HEK293T (cell line): ENCODE data around the gene CRYBB1.

Source experiments
- CTCF ChIA-PET: fragments of 350-600 bp; formaldehyde crosslinking; extraction: SDS; loops from one replicate; lab custom pipeline; 2021; ENCODE audit warnings: antibody characterized with exemption, inconsistent platforms; lab: Yijun Ruan, JAX
- POLR2A ChIA-PET: fragments of 350-600 bp; formaldehyde crosslinking; extraction: SDS; loops from one replicate; lab custom pipeline; 2020; ENCODE audit warnings: antibody characterized with exemption, inconsistent platforms; lab: Yijun Ruan, JAX
- DNase-seq: peaks from one replicate; pipeline ENCODE4 v3.0.0; 2012; ENCODE audit warnings: mixed read lengths; ENCODE audit errors: extremely low spot score
- ARNT ChIP-seq: fragments of 450-650 bp; IDR thresholded peaks from 2 replicates; pipeline ENCODE4 v1.6.1; 2017; ENCODE audit warnings: mild to moderate bottlenecking
- BHLHE40 ChIP-seq: fragments of 450-650 bp; IDR thresholded peaks from 2 replicates; pipeline ENCODE4 v1.6.1; 2016; ENCODE audit warnings: mild to moderate bottlenecking, moderate library complexity, borderline replicate concordance
- CTBP1 ChIP-seq: fragments of 450-650 bp; IDR thresholded peaks from 2 replicates; pipeline ENCODE4 v1.6.1; 2016; ENCODE audit warnings: borderline replicate concordance
- ELF4 ChIP-seq: fragments of 450-650 bp; IDR thresholded peaks from 2 replicates; pipeline ENCODE4 v1.6.1; 2017; ENCODE audit warnings: antibody characterized with exemption
- FOXA1 ChIP-seq: fragments of 450-650 bp; IDR thresholded peaks from 2 replicates; pipeline ENCODE4 v1.6.1; 2016; ENCODE audit warnings: mild to moderate bottlenecking
- FOXK2 ChIP-seq: fragments of 450-650 bp; IDR thresholded peaks from 2 replicates; pipeline ENCODE4 v1.6.1; 2016; ENCODE audit warnings: mild to moderate bottlenecking
- FOXM1 ChIP-seq: fragments of 450-650 bp; IDR thresholded peaks from 2 replicates; pipeline ENCODE4 v1.6.1; 2017; ENCODE audit warnings: mild to moderate bottlenecking, borderline replicate concordance
- HDGF ChIP-seq: fragments of 450-650 bp; IDR thresholded peaks from 2 replicates; pipeline ENCODE4 v1.6.1; 2017; ENCODE audit warnings: antibody characterized with exemption, borderline replicate concordance
- L3MBTL2 ChIP-seq: fragments of 450-650 bp; conservative IDR thresholded peaks from 2 replicates; pipeline ENCODE4 v1.6.1; 2016; ENCODE audit warnings: mild to moderate bottlenecking
- LEF1 ChIP-seq: fragments of 450-650 bp; IDR thresholded peaks from 2 replicates; pipeline ENCODE4 v1.6.1; 2017; ENCODE audit warnings: mild to moderate bottlenecking, borderline replicate concordance
- NFRKB ChIP-seq: fragments of 450-650 bp; IDR thresholded peaks from 2 replicates; pipeline ENCODE4 v1.6.1; 2016; ENCODE audit warnings: mild to moderate bottlenecking, moderate library complexity
- PKNOX1 ChIP-seq: fragments of 450-650 bp; IDR thresholded peaks from 2 replicates; pipeline ENCODE4 v1.6.1; 2016
- SP1 ChIP-seq: fragments of 450-650 bp; IDR thresholded peaks from 2 replicates; pipeline ENCODE4 v1.6.1; 2017
- SUZ12 ChIP-seq: fragments of 450-650 bp; IDR thresholded peaks from 2 replicates; pipeline ENCODE4 v1.6.1; 2016; ENCODE audit warnings: mild to moderate bottlenecking
- TARDBP ChIP-seq: fragments of 450-650 bp; IDR thresholded peaks from 2 replicates; pipeline ENCODE4 v1.6.1; 2016
- ZNF384 ChIP-seq: fragments of 450-650 bp; IDR thresholded peaks from 2 replicates; pipeline ENCODE4 v1.6.1; 2016

The CRYBB1 gene

DNA sequence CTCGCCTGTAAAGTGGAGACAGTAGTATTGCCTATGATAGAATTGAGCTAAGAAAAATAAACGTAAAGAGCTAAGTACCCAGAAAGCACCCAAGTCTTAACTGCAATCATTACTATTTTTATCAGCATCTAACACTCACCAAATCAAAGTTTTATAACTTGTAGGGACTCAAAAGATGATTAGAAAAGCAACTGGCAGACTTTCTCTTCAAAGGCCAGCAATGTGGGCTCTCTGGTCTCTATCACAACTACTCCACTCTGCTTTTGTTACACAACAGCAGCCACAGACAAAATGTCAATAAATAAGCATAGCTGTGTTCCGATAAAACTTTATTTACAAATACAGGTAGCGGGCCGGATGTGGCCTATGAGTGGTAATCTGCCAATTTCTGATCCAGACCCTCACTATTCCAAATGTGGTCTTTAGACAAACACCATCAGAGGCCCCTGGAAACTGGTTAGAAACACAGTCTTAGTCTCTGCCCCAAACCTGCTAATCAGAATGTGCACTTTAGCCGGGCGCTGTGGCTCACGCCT is 36.1 kb downstream of the CRYBB1 start:
- POLR2A ChIA-PET, result interaction anchor here (0.6 kb wide), 1 partner anchor 18 kb away, joined by 3 read pairs; no protein-coding TSS in a partner anchor
- TF ChIP-seq L3MBTL2 (no peak), SUZ12 (no peak), LEF1 (no peak), BHLHE40 (no peak), FOXM1 (no peak), SP1 (no peak), ZNF384 (no peak)
- no peak for DNase-seq
- CTCF ChIA-PET, result no interaction called here

GRCh38 chr22:26581026-26581425 is 36.8 kb downstream of the CRYBB1 start:
- DNase-seq, result no peak
- TF ChIP-seq ELF4 (no peak), LEF1 (no peak), ARNT (no peak), BHLHE40 (no peak), ZNF384 (no peak), FOXM1 (no peak), FOXK2 (no peak), TARDBP (no peak), L3MBTL2 (no peak), SP1 (no peak), CTBP1 (no peak), SUZ12 (no peak), FOXA1 (no peak)
- ChIA-PET CTCF (no interaction called here), POLR2A (no interaction called here)

DNA sequence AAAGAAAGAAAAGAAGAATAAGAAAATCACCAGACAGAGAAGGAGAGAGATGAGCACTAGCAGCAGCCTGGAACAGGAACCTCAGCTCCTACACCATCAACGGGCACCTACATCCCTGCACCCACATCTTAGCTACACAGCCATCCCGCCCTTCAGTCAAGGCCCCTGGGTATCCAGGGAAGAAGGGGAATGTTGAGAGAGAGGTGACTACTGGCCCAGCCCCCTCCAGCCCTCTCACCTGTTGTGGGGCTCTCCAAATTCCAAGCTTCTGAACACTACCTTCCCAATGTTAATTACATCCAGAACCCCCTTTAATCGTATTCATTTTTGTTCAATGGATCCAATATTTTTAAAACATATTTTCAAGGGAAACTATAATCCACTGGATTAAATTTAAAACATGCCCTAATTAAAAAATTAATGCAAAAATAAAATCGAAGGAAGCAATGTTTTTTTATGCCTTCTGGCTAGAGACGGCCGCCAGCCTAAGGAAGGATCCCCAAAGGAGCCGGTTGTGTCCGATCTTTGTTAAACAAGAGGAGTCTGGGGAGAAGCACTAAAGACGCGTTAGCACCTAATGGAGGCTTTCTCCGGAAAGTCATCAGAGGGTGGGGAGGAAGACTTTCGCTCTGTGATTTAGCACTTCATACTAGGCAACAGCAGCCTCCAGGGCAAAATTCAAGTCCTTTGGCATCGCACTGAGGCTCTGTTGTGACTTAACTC is 37.4 kb downstream of the CRYBB1 start:
- no peak for DNase-seq
- no peak for TF ChIP-seq CTBP1
- no peak for TF ChIP-seq SP1
- no peak for TF ChIP-seq FOXM1
- TF ChIP-seq SUZ12, result no peak
- TF ChIP-seq ZNF384, result no peak
- ChIA-PET POLR2A (no interaction called here), CTCF (interaction anchor here (0.6 kb wide), 1 partner anchor 1010 kb away, joined by 4 read pairs; no protein-coding TSS in a partner anchor)

GRCh38 chr22:26579331-26579886 is 38.4 kb downstream of the CRYBB1 start:
- TF ChIP-seq PKNOX1, result no peak
- TF ChIP-seq TARDBP, result no peak
- TF ChIP-seq SUZ12, result no peak
- no peak for TF ChIP-seq LEF1
- TF ChIP-seq FOXK2, result no peak
- no peak for TF ChIP-seq ZNF384
- TF ChIP-seq ELF4, result no peak
- no peak for TF ChIP-seq FOXM1
- ChIA-PET CTCF (no interaction called here), POLR2A (no interaction called here)
- no peak for DNase-seq

DNA sequence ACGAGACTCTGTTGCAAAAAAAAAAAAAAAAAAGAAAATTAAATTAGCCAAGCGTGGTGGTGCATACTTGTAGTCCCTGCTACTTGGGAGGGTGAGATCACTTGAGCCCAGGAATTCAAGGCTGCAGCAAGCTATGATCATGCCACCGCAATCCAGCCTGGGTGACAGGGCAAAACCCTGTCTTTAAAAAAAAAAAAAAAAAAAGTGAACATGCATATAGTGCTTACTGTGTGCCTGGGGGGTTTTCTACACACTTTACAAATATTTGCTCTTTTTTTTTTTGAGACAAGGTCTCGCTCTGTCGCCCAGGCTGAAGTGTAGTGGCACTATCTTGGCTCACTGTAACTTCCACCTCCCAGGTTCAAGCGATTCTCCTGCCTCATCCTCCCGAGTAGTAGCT is 40.7 kb downstream of the CRYBB1 start:
- ChIA-PET CTCF (no interaction called here), POLR2A (no interaction called here)
- TF ChIP-seq FOXA1 (no peak), SUZ12 (no peak), TARDBP (no peak), LEF1 (no peak), ZNF384 (no peak), NFRKB (no peak), FOXM1 (no peak), BHLHE40 (no peak), ELF4 (no peak), SP1 (no peak), HDGF (no peak), L3MBTL2 (no peak)

GRCh38 chr22:26576026-26576680 is 41.7 kb downstream of the CRYBB1 start:
- POLR2A ChIA-PET, result no interaction called here
- TF ChIP-seq ZNF384, result no peak
- TF ChIP-seq FOXM1, result no peak
- TF ChIP-seq FOXA1, result no peak
- TF ChIP-seq BHLHE40, result no peak
- no peak for TF ChIP-seq L3MBTL2
- no peak for TF ChIP-seq SUZ12
- no peak for TF ChIP-seq TARDBP
- TF ChIP-seq ELF4, result no peak
- TF ChIP-seq FOXK2, result no peak
- TF ChIP-seq HDGF, result no peak
- no peak for TF ChIP-seq SP1
- no peak for DNase-seq
- CTCF ChIA-PET, result no interaction called here

More for the DNA sequence above, 40.7 kb downstream of the CRYBB1 start:
- DNase-seq, result no peak

GRCh38 chr22:26574001-26574723 is 43.7 kb downstream of the CRYBB1 start:
- POLR2A ChIA-PET, result no interaction called here
- no peak for DNase-seq
- no peak for TF ChIP-seq SP1
- no peak for TF ChIP-seq HDGF
- TF ChIP-seq FOXK2, result no peak
- no peak for TF ChIP-seq FOXA1
- no peak for TF ChIP-seq ARNT
- no peak for TF ChIP-seq L3MBTL2
- no peak for TF ChIP-seq ZNF384
- TF ChIP-seq FOXM1, result no peak
- TF ChIP-seq CTBP1, result no peak
- no peak for TF ChIP-seq BHLHE40
- TF ChIP-seq LEF1, result no peak
- TF ChIP-seq NFRKB, result no peak
- TF ChIP-seq SUZ12, result no peak
- no peak for TF ChIP-seq ELF4
- no peak for TF ChIP-seq PKNOX1
- no peak for TF ChIP-seq TARDBP
- CTCF ChIA-PET, result no interaction called here
